Calu3 (cell line): ENCODE measurements around the gene TCEA2. TPM values are rescaled to one million over a fixed set of nuclear protein-coding genes. Genes with fewer than 3 reads are reported as not detected.
A peak's percentile ranks its signal among the peaks of the same experiment; 100 is the strongest.

Source experiments
- BruUV-seq: library from RNA; stranded (reverse); fragments of 400-500 nt; replicated peaks from 2 replicates; lab custom pipeline; 2021; lab: Mats Ljungman, UMichigan
- CTCF ChIA-PET: fragments of 300-600 bp; sonication (Branson Sonifier 250); formaldehyde crosslinking; loops from one replicate; lab custom pipeline; 2022; ENCODE audit warnings: antibody characterized with exemption; lab: Charles Lee
- DNase-seq: peaks from one replicate; pipeline ENCODE4 v3.0.0; 2022
- H3K27ac Mint-ChIP-seq: one replicate; pipeline ENCODE4 v1.8.0; 2022; ENCODE audit warnings: mixed read lengths; ENCODE audit not compliant: unreplicated experiment
- H3K27me3 Mint-ChIP-seq: one replicate; pipeline ENCODE4 v1.8.0; 2022; ENCODE audit warnings: mixed read lengths; ENCODE audit not compliant: unreplicated experiment
- H3K36me3 Mint-ChIP-seq: one replicate; pipeline ENCODE4 v1.8.0; 2022; ENCODE audit warnings: mild to moderate bottlenecking, moderate library complexity, mixed read lengths; ENCODE audit not compliant: insufficient read depth, unreplicated experiment
- H3K4me1 Mint-ChIP-seq: one replicate; pipeline ENCODE4 v1.8.0; 2022; ENCODE audit warnings: mild to moderate bottlenecking, low read depth, mixed read lengths; ENCODE audit not compliant: unreplicated experiment
- H3K4me3 Mint-ChIP-seq: one replicate; pipeline ENCODE4 v1.8.0; 2022; ENCODE audit warnings: mild to moderate bottlenecking, low read depth, moderate library complexity, mixed read lengths; ENCODE audit not compliant: unreplicated experiment
- H3K9me3 Mint-ChIP-seq: one replicate; pipeline ENCODE4 v1.8.0; 2022; ENCODE audit warnings: low read depth, mixed read lengths; ENCODE audit not compliant: unreplicated experiment
- CTCF ChIP-seq: fragments of 200-600 bp; IDR thresholded peaks from one replicate; pipeline ENCODE4 v1.8.0; 2022; ENCODE audit warnings: antibody characterized with exemption; ENCODE audit not compliant: unreplicated experiment
- intact Hi-C: fragments of 100-400 bp; cut with micrococcal nuclease; formaldehyde crosslinking; loops from one replicate; pipeline ENCODE4 v1.10.0; 2022; ENCODE audit not compliant: unreplicated experiment
- total RNA-seq: library from RNA; stranded (reverse); gene quantifications from 2 replicates; pipeline ENCODE4 v1.2.3, GENCODE V29; 2022

The TCEA2 gene
- total RNA-seq, 1 experiment from 2014 or later = 39.9 TPM

- CTCF ChIA-PET = interaction anchor here (0.5 to 1.8 kb wide), 6 partner anchors 10 to 50 kb away, joined by 4 to 9 read pairs (median 5); partner anchors contain the start of genes OPRL1 and RGS19
- Mint-ChIP-seq H3K9me3 (no peaks in the 10 kb centered on the region), H3K27ac (no peak overlapping the region), H3K4me1 (peaks cover 27% of the 10 kb centered on the region), H3K27me3 (no peaks in the 10 kb centered on the region), H3K4me3 (no peak overlapping the region), H3K36me3 (peaks cover 34% of the 10 kb centered on the region)
- peak; percentile 84 for DNase-seq
- TF ChIP-seq CTCF = peak; percentile 96
- no TSS peak for BruUV-seq
- intact Hi-C loops = no loop called here
Measured at GRCh38 chr20:64069614-64070243, 6.7 kb downstream of the TCEA2 start.

GRCh38 chr20:64070244-64070993 is 7.4 kb downstream of the TCEA2 start:
- intact Hi-C loops = no loop called here
- H3K4me1 Mint-ChIP-seq = peaks cover 20% of the 10 kb centered on the region
- H3K27me3 Mint-ChIP-seq = no peaks in the 10 kb centered on the region
- TF ChIP-seq CTCF = no peak
- no peak for DNase-seq
- H3K4me3 Mint-ChIP-seq = no peak overlapping the region
- no peak overlapping the region for H3K27ac Mint-ChIP-seq
- no peaks in the 10 kb centered on the region for H3K9me3 Mint-ChIP-seq
- no TSS peak for BruUV-seq
- H3K36me3 Mint-ChIP-seq = peaks cover 28% of the 10 kb centered on the region
- CTCF ChIA-PET = interaction anchor here (0.5 to 1.8 kb wide), 6 partner anchors 9 to 43 kb away, joined by 4 to 9 read pairs (median 5); partner anchors contain the start of genes OPRL1 and RGS19

GRCh38 chr20:64071341-64072332 is 8.6 kb downstream of the TCEA2 start:
- Mint-ChIP-seq H3K36me3 (peaks cover 20% of the 10 kb centered on the region), H3K4me1 (peaks cover 9% of the 10 kb centered on the region), H3K4me3 (no peak overlapping the region), H3K27ac (peak overlapping the region; percentile 12), H3K27me3 (no peaks in the 10 kb centered on the region), H3K9me3 (no peaks in the 10 kb centered on the region)
- CTCF ChIA-PET = interaction anchor here (0.7 to 1.1 kb wide), 3 partner anchors 11 to 650 kb away, joined by 3 to 4 read pairs (median 4); no protein-coding TSS in a partner anchor
- intact Hi-C loops = no loop called here
- no TSS peak for BruUV-seq
- TF ChIP-seq CTCF = no peak
- DNase-seq = no peak
